ENCODE data around the gene CALHM4.

DNA sequence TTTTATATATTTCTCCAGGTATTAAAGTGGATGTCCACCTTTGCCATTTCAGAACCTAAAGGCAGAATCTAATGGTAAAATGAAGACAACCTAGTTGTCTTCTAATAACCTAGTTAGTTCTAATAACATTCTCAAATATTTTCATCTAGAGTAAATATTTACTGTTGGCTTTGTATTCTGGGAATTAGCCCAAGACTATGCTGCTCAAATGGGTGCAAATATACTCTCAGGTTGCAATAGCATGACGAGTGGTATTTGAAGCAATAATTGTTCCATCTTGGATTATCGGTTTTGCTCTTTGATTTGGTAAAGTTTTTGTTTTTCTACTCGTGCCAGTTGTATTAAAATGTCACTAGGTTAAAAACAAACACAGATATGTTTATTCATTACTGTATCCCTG is 41.7 kb downstream of the CALHM4 start:
- TF ChIP-seq, protein P1, sequence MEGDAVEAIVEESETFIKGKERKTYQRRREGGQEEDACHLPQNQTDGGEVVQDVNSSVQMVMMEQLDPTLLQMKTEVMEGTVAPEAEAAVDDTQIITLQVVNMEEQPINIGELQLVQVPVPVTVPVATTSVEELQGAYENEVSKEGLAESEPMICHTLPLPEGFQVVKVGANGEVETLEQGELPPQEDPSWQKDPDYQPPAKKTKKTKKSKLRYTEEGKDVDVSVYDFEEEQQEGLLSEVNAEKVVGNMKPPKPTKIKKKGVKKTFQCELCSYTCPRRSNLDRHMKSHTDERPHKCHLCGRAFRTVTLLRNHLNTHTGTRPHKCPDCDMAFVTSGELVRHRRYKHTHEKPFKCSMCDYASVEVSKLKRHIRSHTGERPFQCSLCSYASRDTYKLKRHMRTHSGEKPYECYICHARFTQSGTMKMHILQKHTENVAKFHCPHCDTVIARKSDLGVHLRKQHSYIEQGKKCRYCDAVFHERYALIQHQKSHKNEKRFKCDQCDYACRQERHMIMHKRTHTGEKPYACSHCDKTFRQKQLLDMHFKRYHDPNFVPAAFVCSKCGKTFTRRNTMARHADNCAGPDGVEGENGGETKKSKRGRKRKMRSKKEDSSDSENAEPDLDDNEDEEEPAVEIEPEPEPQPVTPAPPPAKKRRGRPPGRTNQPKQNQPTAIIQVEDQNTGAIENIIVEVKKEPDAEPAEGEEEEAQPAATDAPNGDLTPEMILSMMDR (conservative IDR thresholded peaks at IDR 0.05; ENCODE audit: low read length) = no peak
- TF ChIP-seq EZH2phosphoT487 (IDR thresholded peaks at IDR 0.05; ENCODE audit: borderline replicate concordance, low read depth, low read length) = no peak
